Measurements from ENCODE around the gene APPBP2.

- TF ChIP-seq MAX (IDR thresholded peaks at IDR 0.05) = no peak
- no peak for TF ChIP-seq TAF1 (IDR thresholded peaks at IDR 0.05; ENCODE audit: low read depth)
- no peak for TF ChIP-seq RAD21 (IDR thresholded peaks at IDR 0.05; ENCODE audit: low read depth)
- no peak for TF ChIP-seq CEBPB (IDR thresholded peaks at IDR 0.05)
These were observed 23.9 kb downstream of the APPBP2 start for GRCh38 chr17:60502145-60502544.
